ENCODE measurements around the gene ATRAID.

Gene ATRAID

GRCh38 chr2:27247893-27248292 is 36.1 kb downstream of the ATRAID start:
- no peak overlapping the region for H3K4me3 ChIP-seq (ENCODE audit: low read depth, low read length)

DNA sequence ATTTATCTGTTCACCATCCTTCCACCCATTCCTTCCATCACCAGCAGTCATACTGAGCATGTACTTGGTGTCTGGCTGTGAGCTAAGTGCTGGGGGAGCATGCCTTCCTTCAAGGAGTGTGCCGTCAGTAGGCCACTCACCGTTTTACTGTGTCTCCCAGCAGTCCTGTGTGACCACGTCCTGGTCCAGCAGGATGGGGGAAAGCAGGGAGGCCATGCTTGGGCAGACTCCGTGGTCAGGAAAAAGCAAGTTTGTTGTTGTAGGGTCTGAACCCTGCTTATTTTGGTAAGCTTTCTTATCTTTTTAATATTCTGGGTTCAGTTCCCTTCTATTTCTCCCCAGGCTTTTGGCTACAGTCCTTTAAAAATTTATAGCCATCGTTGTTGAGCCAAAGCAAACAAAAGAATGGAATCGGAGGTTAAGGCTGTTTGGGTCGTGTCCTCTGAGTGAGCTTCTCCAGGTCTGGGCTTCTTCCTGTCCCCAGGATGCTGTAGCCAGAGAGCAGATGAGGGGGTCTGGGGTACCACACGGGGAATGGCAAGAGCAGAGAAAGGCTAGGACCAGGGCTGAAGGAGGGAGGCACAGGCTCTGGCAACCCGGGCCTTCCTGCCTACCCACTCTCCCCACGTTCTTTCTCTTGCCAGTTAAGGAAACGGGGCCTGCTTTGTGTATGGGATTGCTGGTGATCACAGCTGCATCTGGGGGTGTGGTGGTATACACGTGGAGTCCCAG is 37.5 kb downstream of the ATRAID start:
- H3K4me3 ChIP-seq (ENCODE audit: low read depth, low read length), result no peak overlapping the region

- H3K4me3 ChIP-seq (ENCODE audit: low read depth, low read length), result no peak overlapping the region
Measured at GRCh38 chr2:27249891-27250651, 38.2 kb downstream of the ATRAID start.

GRCh38 chr2:27250652-27251379 is 39.0 kb downstream of the ATRAID start:
- H3K4me3 ChIP-seq (ENCODE audit: low read depth, low read length), result no peak overlapping the region

GRCh38 chr2:27251766-27252165 is 39.9 kb downstream of the ATRAID start:
- H3K4me3 ChIP-seq (ENCODE audit: low read depth, low read length), result no peak overlapping the region

- H3K4me3 ChIP-seq (ENCODE audit: low read depth, low read length), result no peak overlapping the region
Measured at GRCh38 chr2:27255187-27255586, 43.3 kb downstream of the ATRAID start.

GRCh38 chr2:27255660-27256059 is 43.8 kb downstream of the ATRAID start:
- H3K4me3 ChIP-seq (ENCODE audit: low read depth, low read length), result no peak overlapping the region

DNA sequence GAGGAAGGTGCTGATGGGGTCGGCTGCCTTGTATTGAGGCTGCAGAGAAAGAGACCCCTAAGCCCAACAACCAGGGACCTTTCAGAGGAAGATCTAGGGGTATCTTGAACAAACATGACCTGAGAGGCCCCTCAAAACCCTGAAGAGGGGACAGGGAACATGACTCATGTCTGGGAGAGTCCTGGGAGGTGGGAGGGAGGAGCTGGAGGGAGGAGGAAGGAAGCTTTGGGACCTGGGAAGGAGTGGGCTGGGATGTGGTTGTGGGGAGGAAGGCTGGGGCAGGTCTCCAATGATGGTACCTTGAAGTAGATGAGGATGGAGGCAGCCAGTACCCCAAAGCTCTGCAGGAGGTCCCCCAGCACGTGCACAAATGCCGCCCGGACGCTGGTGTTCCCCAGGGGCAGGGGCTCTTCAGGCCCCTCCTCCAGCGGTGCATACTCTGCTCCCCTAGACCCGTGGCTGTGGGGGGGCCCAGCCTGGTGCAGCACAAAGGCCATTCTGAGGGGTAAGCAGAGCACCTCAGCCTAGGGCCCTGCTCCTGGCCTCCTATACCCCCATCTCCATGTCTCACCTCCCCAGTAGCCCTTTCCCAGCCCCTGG is 45.1 kb downstream of the ATRAID start:
- H3K4me3 ChIP-seq (ENCODE audit: low read depth, low read length), result no peak overlapping the region

GRCh38 chr2:27258051-27258450 is 46.2 kb downstream of the ATRAID start:
- H3K4me3 ChIP-seq (ENCODE audit: low read depth, low read length), result no peak overlapping the region

GRCh38 chr2:27261241-27261925 is 49.5 kb downstream of the ATRAID start:
- peak overlapping the region; percentile 24 for H3K4me3 ChIP-seq (ENCODE audit: low read depth, low read length)

DNA sequence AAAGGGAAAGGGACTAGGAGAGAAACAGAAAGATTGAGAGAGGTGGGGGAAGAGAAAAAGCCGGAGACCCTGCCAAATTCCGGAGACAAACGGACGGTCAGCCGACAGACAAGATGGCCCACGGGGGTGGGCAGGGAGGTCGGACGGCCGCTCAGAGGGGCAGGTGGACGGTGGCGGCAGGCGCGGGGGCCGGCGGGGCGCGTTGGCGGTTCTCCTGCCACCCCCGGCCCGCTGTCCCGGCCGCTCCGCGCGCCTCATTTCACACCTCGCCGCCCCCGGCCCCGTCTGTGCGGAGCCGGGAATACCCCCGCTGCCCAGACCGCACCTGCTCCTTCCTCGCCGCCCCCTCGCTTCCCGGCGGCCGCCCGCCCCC is 50.1 kb downstream of the ATRAID start:
- peak overlapping the region; percentile 24 for H3K4me3 ChIP-seq (ENCODE audit: low read depth, low read length)

GRCh38 chr2:27262379-27263286 is 50.8 kb downstream of the ATRAID start, which contains the start of gene SLC30A3:
Gene SLC30A3, minus strand, starts transcription at chr2:27263047. Its CDS starts 141 bp downstream, at chr2:27262906.
- H3K4me3 ChIP-seq (ENCODE audit: low read depth, low read length), result peak within 1 kb of the TSS; percentile 53

- peak overlapping the region; percentile 27 for H3K4me3 ChIP-seq (ENCODE audit: low read depth, low read length)
Measured at GRCh38 chr2:27263287-27264252, 51.7 kb downstream of the ATRAID start.

- peak overlapping the region; percentile 48 for H3K4me3 ChIP-seq (ENCODE audit: low read depth, low read length)
Measured at GRCh38 chr2:27264253-27264752, 52.5 kb downstream of the ATRAID start.

- peak overlapping the region; percentile 48 for H3K4me3 ChIP-seq (ENCODE audit: low read depth, low read length)
Measured at GRCh38 chr2:27264753-27265535, 53.1 kb downstream of the ATRAID start.

DNA sequence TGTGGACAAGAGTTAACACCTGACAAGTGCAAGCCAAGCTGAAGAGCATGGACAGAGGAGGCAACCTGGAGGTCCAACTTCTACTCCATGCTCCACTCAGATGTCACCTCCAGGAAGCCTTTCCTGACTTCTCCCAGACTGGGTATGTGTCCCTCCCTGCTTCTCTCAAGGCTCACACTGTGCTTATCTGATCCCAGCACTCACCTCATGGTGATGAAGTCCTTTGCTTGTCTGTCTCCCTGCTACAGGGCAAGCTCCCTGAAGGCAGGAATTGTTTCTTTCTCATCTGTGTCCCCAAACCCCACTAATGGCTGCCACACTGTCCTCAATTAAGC is 53.7 kb downstream of the ATRAID start:
- no peak overlapping the region for H3K4me3 ChIP-seq (ENCODE audit: low read depth, low read length)
